Stimulated activated CD8-positive, alpha-beta memory T cell treated with anti-CD3 and anti-CD28 coated beads, Interleukin-15, amount 100 ng/mL, for 1 hour (primary cell): Measurements from ENCODE around the gene CNOT8.
"Not testable (repeated sequence)": the region's sequence is repeated elsewhere in the genome, so short reads cannot be mapped to it uniquely, and the experiment has no call there.

Experiments
- DNase-seq: peaks from one replicate; pipeline ENCODE4 v3.0.0-alpha.2; 2020; ENCODE audit warnings: low read depth

Gene CNOT8

GRCh38 chr5:154835701-154836052 is 22.8 kb upstream of the CNOT8 start:
- not testable (repeated sequence) for DNase-seq

GRCh38 chr5:154836225-154836624 is 22.2 kb upstream of the CNOT8 start:
- no peak for DNase-seq

GRCh38 chr5:154837009-154837901 is 21.2 kb upstream of the CNOT8 start:
- no peak for DNase-seq

- DNase-seq, result no peak
Measured at GRCh38 chr5:154840435-154841272, 17.8 kb upstream of the CNOT8 start.

- no peak for DNase-seq
Measured at GRCh38 chr5:154841273-154841661, 17.2 kb upstream of the CNOT8 start.

GRCh38 chr5:154842689-154843530 is 15.5 kb upstream of the CNOT8 start:
- DNase-seq, result no peak

GRCh38 chr5:154844809-154845208 is 13.6 kb upstream of the CNOT8 start:
- no peak for DNase-seq

- no peak for DNase-seq
Measured at GRCh38 chr5:154849264-154849785, 9.1 kb upstream of the CNOT8 start.

GRCh38 chr5:154849791-154850201 is 8.6 kb upstream of the CNOT8 start:
- no peak for DNase-seq

GRCh38 chr5:154850255-154851062 is 8.0 kb upstream of the CNOT8 start, which contains the start of gene FAXDC2:
TSS of gene FAXDC2 (minus strand) at chr5:154850603. CDS start at chr5:154838178, 12,425 bp downstream.
- DNase-seq, result no peak

- no peak for DNase-seq
Measured at GRCh38 chr5:154851351-154851750, 7.1 kb upstream of the CNOT8 start.

- DNase-seq, result peak; percentile 72
Measured at GRCh38 chr5:154857530-154858296, 714 bp upstream of the CNOT8 start.

- DNase-seq, result no peak
Measured at GRCh38 chr5:154858972-154859871, 795 bp downstream of the CNOT8 start.

- DNase-seq, result no peak
Measured at GRCh38 chr5:154860123-154860522, 1.7 kb downstream of the CNOT8 start.

- DNase-seq, result no peak
Measured at GRCh38 chr5:154860765-154861164, 2.3 kb downstream of the CNOT8 start.

GRCh38 chr5:154861946-154862345 is 3.5 kb downstream of the CNOT8 start:
- no peak for DNase-seq

GRCh38 chr5:154862766-154863165 is 4.3 kb downstream of the CNOT8 start:
- no peak for DNase-seq

- no peak for DNase-seq
Measured at GRCh38 chr5:154863291-154864080, 5.1 kb downstream of the CNOT8 start.
